Vagina (tissue), 2 donors: Measurements from ENCODE around the gene ITIH3. TPM values are rescaled to one million over a fixed set of nuclear protein-coding genes. Genes with fewer than 3 reads are reported as not detected.
A peak's percentile ranks its signal among the peaks of the same experiment; 100 is the strongest.

Source experiments
- DNase-seq, 2 donors: peaks; one replicate each; pipeline ENCODE4 v3.0.0-alpha.2; 2017; ENCODE audit errors: extremely low spot score in 2 of 2
- H3K27ac ChIP-seq: fragments of 200-600 bp; sonication (generic); one replicate; pipeline ENCODE4 v1.5.1; 2019
- H3K27me3 ChIP-seq: fragments of 200-600 bp; sonication (generic); one replicate; pipeline ENCODE4 v1.5.1; 2019
- H3K36me3 ChIP-seq, 2 donors: fragments of 200-600 bp; sonication (generic); one replicate each; pipeline ENCODE4 v1.5.1; 2017 to 2019
- H3K4me1 ChIP-seq: fragments of 200-600 bp; sonication (generic); one replicate; pipeline ENCODE4 v1.5.1; 2019
- H3K4me3 ChIP-seq, 2 donors: fragments of 200-600 bp; sonication (generic); 1 replicate in 1 of 2; 2 replicates in 1 of 2; pipeline ENCODE4 v1.5.1; 2016 to 2019
- H3K9me3 ChIP-seq: fragments of 200-600 bp; sonication (generic); one replicate; pipeline ENCODE4 v1.5.1; 2019
- CTCF ChIP-seq, 3 experiments: fragments of 450-650 bp in 2 of 3; fragments of 200-600 bp in 1 of 3; sonication (generic) in 1 of 3; IDR thresholded peaks; one replicate each; pipeline ENCODE4 v1.5.1; 2017 to 2019; ENCODE audit warnings: antibody characterized with exemption in 3 of 3, mild to moderate bottlenecking in 2 of 3, moderate library complexity in 2 of 3
- POLR2A ChIP-seq, 2 donors: fragments of 450-650 bp; IDR thresholded peaks; one replicate each; pipeline ENCODE4 v1.6.1; 2017; ENCODE audit warnings: antibody characterized with exemption in 2 of 2, mild to moderate bottlenecking in 2 of 2, moderate library complexity in 2 of 2
- POLR2AphosphoS5 ChIP-seq, 2 donors: sonication (generic); formaldehyde crosslinking; IDR thresholded peaks; one replicate each; pipeline ENCODE4 v1.9.0; 2017; ENCODE audit warnings: antibody characterized with exemption in 2 of 2, mild to moderate bottlenecking in 2 of 2, low read depth in 1 of 2; ENCODE audit not compliant: insufficient read depth in 1 of 2
- intact Hi-C: fragments of 100-400 bp; cut with DNase I; formaldehyde crosslinking; loops from one replicate; pipeline ENCODE4 v1.15.1; 2023
- total RNA-seq: library from RNA; depleted of rRNA; stranded (reverse); fragments of >200 nt; gene quantifications from one replicate; pipeline ENCODE4 v1.2.3, GENCODE V29; 2016

Gene ITIH3
- total RNA-seq, 1 donor from 2014 or later: 7.6 TPM

GRCh38 chr3:52849656-52850055 lies 55.1 kb downstream of the ITIH3 start:
- TF ChIP-seq CTCF (IDR thresholded peaks at IDR 0.05): no peak
- intact Hi-C loops: loop anchor here (5.0 kb wide), 1 partner anchor 43 kb away; no protein-coding TSS in a partner anchor
- peak overlapping the region; percentile 34 for H3K27ac ChIP-seq

GRCh38 chr3:52851348-52851747 lies 56.8 kb downstream of the ITIH3 start:
- peaks cover 2% of the 10 kb centered on the region for H3K4me1 ChIP-seq
- no peak overlapping the region for H3K4me3 ChIP-seq
- no peaks in the 10 kb centered on the region for H3K27me3 ChIP-seq
- DNase-seq: no peak
- intact Hi-C loops: no loop called here
- no peak overlapping the region for H3K27ac ChIP-seq
- TF ChIP-seq POLR2AphosphoS5 (IDR thresholded peaks at IDR 0.05; ENCODE audit: insufficient read depth in 1 of 2, low read depth in 1 of 2) (no peak), CTCF (IDR thresholded peaks at IDR 0.05) (peak in 1 of 3 experiments; percentile 41)
- no peaks in the 10 kb centered on the region for H3K9me3 ChIP-seq
- peaks cover 0 to 28% of the 10 kb centered on the region in 2 donors for H3K36me3 ChIP-seq

More at GRCh38 chr3:52849656-52850055, 55.1 kb downstream of the ITIH3 start:
- no peak for DNase-seq
- H3K27me3 ChIP-seq: no peaks in the 10 kb centered on the region
- peaks cover 0 to 28% of the 10 kb centered on the region in 2 donors for H3K36me3 ChIP-seq
- H3K4me1 ChIP-seq: peaks cover 15% of the 10 kb centered on the region
- no peaks in the 10 kb centered on the region for H3K9me3 ChIP-seq
- H3K4me3 ChIP-seq: no peak overlapping the region

- H3K4me3 ChIP-seq: no peak overlapping the region
- H3K36me3 ChIP-seq: peaks cover 0 to 28% of the 10 kb centered on the region in 2 donors
- no peaks in the 10 kb centered on the region for H3K9me3 ChIP-seq
- H3K27me3 ChIP-seq: no peaks in the 10 kb centered on the region
- H3K27ac ChIP-seq: no peak overlapping the region
- intact Hi-C loops: no loop called here
- DNase-seq: no peak
- no peaks in the 10 kb centered on the region for H3K4me1 ChIP-seq
- TF ChIP-seq CTCF (IDR thresholded peaks at IDR 0.05) (no peak), POLR2AphosphoS5 (IDR thresholded peaks at IDR 0.05; ENCODE audit: insufficient read depth in 1 of 2, low read depth in 1 of 2) (no peak), POLR2A (IDR thresholded peaks at IDR 0.05) (no peak)
Measured at GRCh38 chr3:52852419-52852818, 57.8 kb downstream of the ITIH3 start.

GRCh38 chr3:52854013-52854412 lies 59.4 kb downstream of the ITIH3 start:
- no peaks in the 10 kb centered on the region for H3K27me3 ChIP-seq
- DNase-seq: no peak
- TF ChIP-seq POLR2A (IDR thresholded peaks at IDR 0.05) (no peak), POLR2AphosphoS5 (IDR thresholded peaks at IDR 0.05; ENCODE audit: insufficient read depth in 1 of 2, low read depth in 1 of 2) (no peak), CTCF (IDR thresholded peaks at IDR 0.05) (no peak)
- intact Hi-C loops: no loop called here
- no peak overlapping the region for H3K4me3 ChIP-seq
- no peaks in the 10 kb centered on the region for H3K4me1 ChIP-seq
- H3K27ac ChIP-seq: no peak overlapping the region
- peaks cover 0 to 15% of the 10 kb centered on the region in 2 donors for H3K36me3 ChIP-seq
- no peaks in the 10 kb centered on the region for H3K9me3 ChIP-seq

GRCh38 chr3:52856666-52857065 lies 62.1 kb downstream of the ITIH3 start:
- H3K27me3 ChIP-seq: no peaks in the 10 kb centered on the region
- DNase-seq: no peak
- H3K4me1 ChIP-seq: no peaks in the 10 kb centered on the region
- intact Hi-C loops: no loop called here
- H3K27ac ChIP-seq: no peak overlapping the region
- H3K9me3 ChIP-seq: no peaks in the 10 kb centered on the region
- H3K4me3 ChIP-seq: no peak overlapping the region
- no peak for TF ChIP-seq POLR2AphosphoS5 (IDR thresholded peaks at IDR 0.05; ENCODE audit: insufficient read depth in 1 of 2, low read depth in 1 of 2)
- TF ChIP-seq CTCF (IDR thresholded peaks at IDR 0.05): no peak
- TF ChIP-seq POLR2A (IDR thresholded peaks at IDR 0.05): no peak
- H3K36me3 ChIP-seq: no peaks in the 10 kb centered on the region
